Upper lobe of left lung (tissue), 6 donors: ENCODE measurements around the gene SVIL. TPM values are rescaled to one million over a fixed set of nuclear protein-coding genes. Genes with fewer than 3 reads are reported as not detected.
"Not testable (repeated sequence)": the region's sequence is repeated elsewhere in the genome, so short reads cannot be mapped to it uniquely, and the experiment has no call there.

Experiments
- ATAC-seq, 2 donors: fragments of 200-7000 bp; cut with Tn5 transposase; one replicate each; pipeline ENCODE4 v1.9.1; 2022; ENCODE audit warnings: mild to moderate bottlenecking in 2 of 2, moderate library complexity in 2 of 2; ENCODE audit not compliant: low FRiP score in 2 of 2
- DNase-seq, 2 donors: peaks; one replicate each; pipeline ENCODE4 v3.0.0-alpha.2; 2019 to 2020
- H3K27ac ChIP-seq, 4 donors: fragments of 200-600 bp; sonication (generic); one replicate each; pipeline ENCODE4 v1.5.1; 2016 to 2019
- H3K27me3 ChIP-seq, 4 donors: fragments of 200-600 bp; sonication (generic); one replicate each; pipeline ENCODE4 v1.5.1; 2017 to 2019
- H3K36me3 ChIP-seq, 4 donors: fragments of 200-600 bp; sonication (generic); one replicate each; pipeline ENCODE4 v1.5.1; 2016 to 2019
- H3K4me1 ChIP-seq, 4 donors: fragments of 200-600 bp; sonication (generic); one replicate each; pipeline ENCODE4 v1.5.1; 2018 to 2019
- H3K4me3 ChIP-seq, 4 donors: fragments of 200-600 bp; sonication (generic); one replicate each; pipeline ENCODE4 v1.5.1; 2017 to 2019; ENCODE audit warnings: mild to moderate bottlenecking in 2 of 4, moderate library complexity in 1 of 4
- H3K9me3 ChIP-seq, 4 donors: fragments of 200-600 bp; sonication (generic); one replicate each; pipeline ENCODE4 v1.5.1; 2018 to 2019
- CTCF ChIP-seq, 6 experiments: fragments of 450-650 bp in 4 of 6; fragments of 200-600 bp in 2 of 6; sonication (generic) in 2 of 6; IDR thresholded peaks; one replicate each; pipeline ENCODE4 v1.5.1; 2016 to 2019; ENCODE audit warnings: antibody characterized with exemption in 6 of 6
- EP300 ChIP-seq, 4 donors: sonication (generic); formaldehyde crosslinking; IDR thresholded peaks; one replicate each; pipeline ENCODE4 v1.5.1; 2017; ENCODE audit warnings: antibody characterized with exemption in 4 of 4, control low read depth in 2 of 4
- POLR2A ChIP-seq, 4 donors: fragments of 450-650 bp; IDR thresholded peaks; one replicate each; pipeline ENCODE4 v1.5.1; 2016 to 2017; ENCODE audit warnings: antibody characterized with exemption in 4 of 4, mild to moderate bottlenecking in 2 of 4
- POLR2AphosphoS5 ChIP-seq, 2 donors: sonication (generic); formaldehyde crosslinking; IDR thresholded peaks; one replicate each; pipeline ENCODE4 v1.5.1; 2017; ENCODE audit warnings: antibody characterized with exemption in 2 of 2
- WGBS, 2 donors: methylation state at CpG; one replicate each; pipeline ENCODE4 v1.1.5; 2017 to 2018; 5-methylcytosine and 5-hydroxymethylcytosine counted together
- total RNA-seq, 6 donors: library from RNA; depleted of rRNA in 4 of 6; stranded (reverse); fragments of >200 nt in 4 of 6; gene quantifications; one replicate each; pipeline versions ENCODE4 v1.1.0 to v1.2.1, GENCODE V29; 2016 to 2021
- donor health status: DM: no; HTN: no; CAD: no; lungs with moderate emphysema.
- donor health status: DM: no; HTN: yes; CAD: no; lungs with severe emphysema.

SVIL gene
- total RNA-seq, 6 donors from 2014 or later = 65.5 to 137 (median 105) TPM

- 89 to 93% methylated on average over 9 of the region's 9 CpGs for WGBS, 2 donors
- no peak for DNase-seq
- no peak overlapping the region for H3K27ac ChIP-seq
- no peaks in the 10 kb centered on the region for H3K27me3 ChIP-seq
- no peaks in the 10 kb centered on the region for H3K9me3 ChIP-seq
- H3K4me3 ChIP-seq = no peak overlapping the region
- TF ChIP-seq POLR2AphosphoS5 (IDR thresholded peaks at IDR 0.05) = no peak
- no peak for TF ChIP-seq CTCF (IDR thresholded peaks at IDR 0.05)
- TF ChIP-seq POLR2A (IDR thresholded peaks at IDR 0.05) = no peak
- no peak for TF ChIP-seq EP300 (IDR thresholded peaks at IDR 0.05)
- H3K4me1 ChIP-seq = no peaks in the 10 kb centered on the region
- peaks cover 0 to 35% (median 13%) of the 10 kb centered on the region in 4 donors for H3K36me3 ChIP-seq
- no peak for ATAC-seq
These were observed 120.5 kb downstream of the SVIL start for GRCh38 chr10:29514306-29514705.

GRCh38 chr10:29512425-29512974 lies 122.3 kb downstream of the SVIL start:
- Histone ChIP-seq H3K9me3 (no peaks in the 10 kb centered on the region), H3K4me1 (no peaks in the 10 kb centered on the region), H3K4me3 (no peak overlapping the region), H3K27me3 (no peaks in the 10 kb centered on the region), H3K27ac (no peak overlapping the region), H3K36me3 (peaks cover 0 to 31% (median 9%) of the 10 kb centered on the region in 4 donors)
- no peak for ATAC-seq
- no peak for TF ChIP-seq POLR2A (IDR thresholded peaks at IDR 0.05)
- TF ChIP-seq POLR2AphosphoS5 (IDR thresholded peaks at IDR 0.05) = no peak
- TF ChIP-seq CTCF (IDR thresholded peaks at IDR 0.05) = no peak
- TF ChIP-seq EP300 (IDR thresholded peaks at IDR 0.05) = no peak
- 91 to 97% methylated on average over 10 of the region's 10 CpGs for WGBS, 2 donors
- DNase-seq = peak in 1 of 2 donors; percentile 52

- DNase-seq, H3K9me3 ChIP-seq, ATAC-seq, H3K27ac ChIP-seq, H3K4me1 ChIP-seq, H3K4me3 ChIP-seq, H3K27me3 ChIP-seq: not testable (repeated sequence)
- H3K36me3 ChIP-seq = peaks cover 0 to 27% (median 6%) of the 10 kb centered on the region in 4 donors
- 92% methylated on average over 5 of the region's 5 CpGs for WGBS, 2 donors
These were observed 123.0 kb downstream of the SVIL start for GRCh38 chr10:29511806-29512205.

GRCh38 chr10:29510483-29511157 lies 124.2 kb downstream of the SVIL start:
- H3K36me3 ChIP-seq = peaks cover 0 to 27% (median 3%) of the 10 kb centered on the region in 4 donors
- 97% methylated on average over 12 of the region's 24 CpGs; no CpG with 5 or more reads in 1 of the 2 donors for WGBS, 2 donors
- H3K27me3 ChIP-seq, DNase-seq, H3K4me3 ChIP-seq, H3K9me3 ChIP-seq, H3K4me1 ChIP-seq, H3K27ac ChIP-seq: not testable (repeated sequence)
- peak; percentile 32 to 39 for ATAC-seq

- Histone ChIP-seq H3K27ac (no peak overlapping the region), H3K36me3 (peaks cover 0 to 31% (median 3%) of the 10 kb centered on the region in 4 donors), H3K4me3 (no peak overlapping the region), H3K4me1 (no peaks in the 10 kb centered on the region), H3K9me3 (no peaks in the 10 kb centered on the region), H3K27me3 (no peaks in the 10 kb centered on the region)
- ATAC-seq (no peak), DNase-seq (no peak)
- TF ChIP-seq CTCF (IDR thresholded peaks at IDR 0.05) = no peak
- TF ChIP-seq POLR2A (IDR thresholded peaks at IDR 0.05) = no peak
- TF ChIP-seq EP300 (IDR thresholded peaks at IDR 0.05) = no peak
- no peak for TF ChIP-seq POLR2AphosphoS5 (IDR thresholded peaks at IDR 0.05)
- WGBS, 2 donors = 75 to 83% methylated on average over 13 of the region's 13 CpGs
These were observed 126.1 kb downstream of the SVIL start for GRCh38 chr10:29508554-29509244.

- not testable (repeated sequence) for H3K27ac ChIP-seq, ATAC-seq, H3K27me3 ChIP-seq, H3K9me3 ChIP-seq, H3K4me1 ChIP-seq, H3K4me3 ChIP-seq, DNase-seq
- WGBS, 2 donors = 94 to 95% methylated on average over 4 of the region's 4 CpGs
- peaks cover 0 to 31% (median 3%) of the 10 kb centered on the region in 4 donors for H3K36me3 ChIP-seq
These were observed 127.0 kb downstream of the SVIL start for GRCh38 chr10:29507750-29508149.

- not testable (repeated sequence) for ATAC-seq, H3K27me3 ChIP-seq, DNase-seq, H3K9me3 ChIP-seq, H3K27ac ChIP-seq, H3K4me3 ChIP-seq, H3K4me1 ChIP-seq
- 90 to 96% methylated on average over 6 to 8 of the region's 11 CpGs for WGBS, 2 donors
- H3K36me3 ChIP-seq = peaks cover 0 to 17% (median 0%) of the 10 kb centered on the region in 4 donors
These were observed 128.3 kb downstream of the SVIL start for GRCh38 chr10:29506324-29506921.
